HG03039 (cell line): ENCODE data around the gene CIART.
A peak's percentile ranks its signal among the peaks of the same experiment; 100 is the strongest.

Experiments
- ATAC-seq: cut with Tn5 transposase; IDR thresholded peaks from one replicate; pipeline ENCODE4 v1.9.1; 2021; ENCODE audit warnings: mild to moderate bottlenecking, moderate library complexity; ENCODE audit not compliant: unreplicated experiment

Gene CIART

DNA sequence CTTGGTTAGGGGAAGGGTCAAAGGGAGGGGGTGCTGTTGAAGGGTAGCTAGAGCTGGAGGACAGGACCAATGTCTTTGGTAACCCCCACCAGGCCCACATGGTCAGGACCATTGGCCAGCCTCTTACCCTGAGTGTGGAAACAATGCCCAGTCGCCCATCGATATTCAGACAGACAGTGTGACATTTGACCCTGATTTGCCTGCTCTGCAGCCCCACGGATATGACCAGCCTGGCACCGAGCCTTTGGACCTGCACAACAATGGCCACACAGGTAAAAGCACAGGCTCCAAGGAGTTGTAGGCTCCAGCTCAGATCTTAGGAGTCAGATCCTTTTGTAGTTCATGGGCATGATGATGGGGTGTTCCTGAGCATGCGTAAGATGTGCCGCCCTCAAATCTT lies 21.0 kb upstream of the CIART start:
- no peak for ATAC-seq

DNA sequence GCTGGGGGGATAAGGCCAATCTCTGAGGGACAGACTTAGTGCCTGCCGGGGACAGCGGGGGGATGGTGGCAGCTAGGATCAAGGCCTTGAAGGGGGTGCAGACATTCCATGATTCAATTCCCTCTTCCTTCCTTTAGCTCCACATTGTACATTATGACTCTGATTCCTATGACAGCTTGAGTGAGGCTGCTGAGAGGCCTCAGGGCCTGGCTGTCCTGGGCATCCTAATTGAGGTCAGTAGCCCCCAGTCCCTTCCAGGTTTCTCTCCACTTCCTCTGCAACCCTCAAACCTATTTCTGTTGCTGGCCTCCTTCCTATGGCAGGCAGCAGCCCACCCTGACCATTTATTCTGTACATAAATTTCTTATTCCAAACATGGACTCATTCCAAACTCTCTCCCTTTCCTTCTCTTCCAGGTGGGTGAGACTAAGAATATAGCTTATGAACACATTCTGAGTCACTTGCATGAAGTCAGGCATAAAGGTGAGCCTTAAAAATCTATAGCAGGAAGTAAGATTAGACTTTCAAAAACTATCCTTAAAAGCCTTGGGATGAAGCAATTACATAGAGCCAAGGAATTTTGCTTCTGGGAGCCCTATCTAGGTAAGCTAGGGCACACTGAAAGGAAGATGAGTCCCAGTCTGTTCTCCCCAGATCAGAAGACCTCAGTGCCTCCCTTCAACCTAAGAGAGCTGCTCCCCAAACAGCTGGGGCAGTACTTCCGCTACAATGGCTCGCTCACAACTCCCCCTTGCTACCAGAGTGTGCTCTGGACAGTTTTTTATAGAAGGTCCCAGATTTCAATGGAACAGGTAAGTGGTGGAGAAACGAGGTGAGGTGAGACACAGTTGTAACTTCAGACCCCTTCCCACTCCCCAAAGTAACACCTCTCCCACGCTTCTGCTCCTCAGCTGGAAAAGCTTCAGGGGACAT lies 19.7 kb upstream of the CIART start:
- no peak for ATAC-seq

DNA sequence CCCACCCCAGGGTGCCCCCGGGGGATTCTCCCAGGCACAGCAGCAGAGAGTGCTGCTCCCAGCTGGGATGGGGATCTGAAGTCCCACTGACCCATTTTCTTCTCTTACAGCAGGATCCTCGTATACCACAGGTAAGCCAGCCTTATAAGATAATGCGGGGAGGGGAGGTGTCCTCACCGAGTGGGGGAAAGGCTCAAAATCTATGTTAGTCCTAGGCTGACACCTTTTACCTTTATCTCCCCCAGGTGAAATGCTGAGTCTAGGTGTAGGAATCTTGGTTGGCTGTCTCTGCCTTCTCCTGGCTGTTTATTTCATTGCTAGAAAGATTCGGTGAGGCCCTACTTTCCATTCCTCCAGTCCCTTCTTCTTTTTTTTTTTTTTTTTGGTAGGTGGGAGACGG lies 18.8 kb upstream of the CIART start:
- no peak for ATAC-seq

DNA sequence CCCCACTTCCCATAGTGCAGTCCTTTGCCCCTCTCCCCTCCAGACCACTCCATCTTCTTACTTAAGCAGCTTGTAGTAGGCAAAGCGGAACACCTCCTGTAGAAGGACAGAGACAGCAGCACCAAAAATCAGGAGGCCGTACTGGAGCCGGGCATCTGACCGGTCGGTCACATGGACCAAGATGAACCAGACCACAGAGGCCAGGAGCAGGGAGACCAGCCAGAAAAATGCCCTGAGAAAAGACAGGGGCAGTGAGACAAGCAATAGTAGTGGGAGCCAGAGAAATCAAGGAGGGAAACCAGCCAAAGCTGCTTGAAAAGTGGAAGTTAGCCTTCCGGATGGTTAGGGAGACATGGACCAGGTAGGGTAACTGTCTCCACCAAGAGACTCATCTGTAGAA lies 14.5 kb upstream of the CIART start:
- no peak for ATAC-seq

DNA sequence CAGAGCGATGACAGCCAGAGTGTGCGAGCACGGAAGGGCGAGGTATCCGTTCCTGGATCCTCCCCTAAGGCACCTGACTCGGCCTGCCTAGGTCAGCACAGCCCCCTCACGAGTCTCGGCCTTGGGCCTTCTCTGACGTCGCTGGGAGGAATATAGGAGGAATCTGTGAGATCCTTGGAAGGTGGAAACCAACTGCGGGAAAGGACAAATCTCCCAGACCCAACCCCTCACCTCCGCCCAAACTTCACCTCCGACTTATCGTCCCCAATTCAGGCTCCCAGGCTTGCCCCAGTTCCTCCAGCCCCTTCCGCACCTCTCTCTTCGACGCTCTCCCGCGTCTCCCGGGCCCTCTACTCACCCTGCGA lies 14.0 kb upstream of the CIART start:
- peak; percentile 7 for ATAC-seq

DNA sequence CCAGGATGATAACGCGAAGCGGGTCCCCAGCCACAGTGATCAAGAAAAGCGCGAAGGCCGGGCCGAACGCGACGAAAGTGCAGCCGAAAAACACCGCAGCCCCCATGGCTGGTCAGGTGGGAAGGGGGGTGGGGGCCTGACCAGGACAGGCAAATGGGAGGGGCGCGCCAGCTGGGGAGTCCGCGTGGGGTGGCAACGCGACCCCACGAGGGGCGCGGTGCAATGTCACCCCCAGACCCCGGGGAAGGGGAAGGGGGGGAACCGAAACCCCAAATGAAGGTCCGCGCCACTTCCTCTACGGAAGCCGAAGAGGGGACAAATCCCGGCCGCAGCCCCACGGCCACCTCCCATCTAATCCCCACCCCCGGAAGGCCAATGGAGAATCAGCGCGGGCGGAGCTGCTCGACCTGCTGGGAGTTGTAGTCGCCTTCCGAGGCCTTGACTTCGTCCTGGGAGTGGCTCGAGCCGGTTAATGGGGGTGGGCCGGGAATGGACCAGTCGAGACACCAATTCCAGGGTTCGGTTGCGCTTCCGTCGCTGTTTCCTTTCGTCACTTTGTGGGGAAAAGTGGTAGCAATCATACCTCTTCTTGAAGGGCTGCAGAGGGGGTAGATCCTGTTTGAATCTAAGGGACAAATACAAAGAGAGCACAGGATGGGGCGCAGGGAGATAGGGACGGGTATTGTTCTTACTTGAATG lies 13.5 kb upstream of the CIART start, which contains the start of gene APH1A:
TSS of gene APH1A (minus strand) at position 312 of the 699 bp plus-strand sequence. CDS start at position 106, 206 bp downstream.
- peak; percentile 73 for ATAC-seq

DNA sequence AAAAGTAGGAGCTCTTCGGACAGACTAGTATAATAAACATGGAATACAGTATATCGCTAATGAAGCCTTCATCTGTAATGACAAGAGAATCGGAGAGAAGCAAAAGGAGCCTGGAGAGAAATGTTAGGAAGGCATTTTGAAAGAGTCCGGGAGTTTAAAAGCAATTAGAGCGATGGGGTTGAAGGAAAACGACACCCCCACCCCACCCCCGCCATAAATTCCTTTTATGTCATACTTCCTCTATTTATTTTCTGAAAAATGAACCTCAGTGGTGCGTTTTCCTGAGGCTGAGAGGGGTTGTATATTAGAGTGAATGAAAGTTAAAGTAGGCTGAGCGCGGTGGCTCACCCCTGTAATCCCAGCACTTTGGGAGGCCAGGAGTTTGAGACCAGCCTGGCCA lies 12.9 kb upstream of the CIART start:
- no peak for ATAC-seq

DNA sequence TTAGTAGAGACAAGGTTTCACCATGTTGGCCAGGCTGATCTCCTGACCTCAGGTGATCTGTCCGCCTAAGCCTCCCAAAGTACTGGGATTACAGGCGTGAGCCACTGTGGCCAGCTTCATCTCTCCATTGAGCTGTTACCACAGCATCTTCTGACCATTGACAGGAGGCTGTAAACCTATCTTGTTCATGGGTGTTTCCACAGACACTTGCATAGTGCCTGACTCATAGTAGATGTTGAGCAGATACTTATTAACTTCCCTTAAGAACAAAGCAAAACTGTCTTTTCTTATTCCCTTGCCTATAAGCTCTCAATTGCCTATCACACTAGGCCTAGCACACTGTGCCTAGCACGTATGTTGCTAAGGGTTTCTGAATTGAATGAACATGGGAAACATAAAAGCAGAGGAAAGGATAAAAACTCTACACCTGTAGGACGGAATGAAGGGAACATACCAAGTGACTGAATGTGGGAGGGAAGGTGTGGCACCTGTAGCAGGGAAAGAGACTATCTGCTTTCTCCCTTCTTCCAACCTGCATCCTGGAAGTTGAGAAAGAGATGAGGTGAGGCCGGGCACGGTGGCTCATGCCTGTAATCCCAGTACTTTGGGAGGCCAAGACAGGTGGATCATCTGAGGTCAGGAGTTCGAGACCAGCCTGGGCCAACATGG lies 10.9 kb upstream of the CIART start:
- no peak for ATAC-seq

DNA sequence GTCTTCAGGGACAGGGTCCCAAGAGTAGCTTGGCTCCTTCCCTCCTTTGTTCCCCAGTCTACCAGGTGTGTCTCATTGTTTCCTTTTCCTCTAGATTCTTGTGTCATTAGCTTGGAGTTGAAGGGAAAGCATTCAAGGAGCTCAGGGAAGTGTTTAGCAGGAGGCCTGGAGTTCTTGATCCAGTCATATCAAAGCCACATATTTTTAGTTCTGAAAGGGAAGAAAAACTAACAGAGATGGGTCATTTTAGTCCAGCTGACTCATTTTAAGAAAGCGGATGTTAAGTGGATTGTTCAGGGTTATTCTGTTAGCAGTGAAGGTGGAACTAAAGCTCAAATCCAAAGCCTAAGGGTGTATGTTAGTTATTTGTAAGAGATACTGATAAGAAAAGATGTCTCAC lies 9.0 kb upstream of the CIART start:
- ATAC-seq: no peak

DNA sequence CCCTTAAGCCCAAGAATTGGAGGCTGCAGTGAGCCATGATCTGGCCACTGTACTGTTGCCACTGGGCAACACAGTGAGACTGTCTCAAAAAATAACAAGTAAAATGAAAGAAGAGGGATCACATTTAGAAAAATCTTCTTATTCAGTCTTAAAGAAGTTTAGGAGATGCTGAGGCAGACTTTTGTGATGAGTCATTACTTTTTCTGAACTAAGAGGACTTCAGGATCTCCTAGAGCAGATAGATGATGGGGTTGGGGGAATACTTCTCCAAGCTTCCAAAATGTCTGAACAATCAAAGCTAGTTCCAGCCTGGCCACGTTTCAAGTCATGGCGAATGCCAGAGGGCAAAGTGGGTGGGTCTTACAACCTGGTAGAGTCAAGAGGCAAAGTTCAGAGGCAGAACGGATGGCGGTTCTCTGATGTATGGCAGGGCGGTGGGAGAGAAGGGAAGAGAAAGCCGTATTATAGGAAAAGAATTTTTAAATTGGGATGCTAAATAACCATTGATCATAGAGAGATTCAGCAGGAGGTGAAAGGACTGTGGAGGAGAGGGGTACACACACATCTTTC lies 2.1 kb upstream of the CIART start:
- no peak for ATAC-seq

DNA sequence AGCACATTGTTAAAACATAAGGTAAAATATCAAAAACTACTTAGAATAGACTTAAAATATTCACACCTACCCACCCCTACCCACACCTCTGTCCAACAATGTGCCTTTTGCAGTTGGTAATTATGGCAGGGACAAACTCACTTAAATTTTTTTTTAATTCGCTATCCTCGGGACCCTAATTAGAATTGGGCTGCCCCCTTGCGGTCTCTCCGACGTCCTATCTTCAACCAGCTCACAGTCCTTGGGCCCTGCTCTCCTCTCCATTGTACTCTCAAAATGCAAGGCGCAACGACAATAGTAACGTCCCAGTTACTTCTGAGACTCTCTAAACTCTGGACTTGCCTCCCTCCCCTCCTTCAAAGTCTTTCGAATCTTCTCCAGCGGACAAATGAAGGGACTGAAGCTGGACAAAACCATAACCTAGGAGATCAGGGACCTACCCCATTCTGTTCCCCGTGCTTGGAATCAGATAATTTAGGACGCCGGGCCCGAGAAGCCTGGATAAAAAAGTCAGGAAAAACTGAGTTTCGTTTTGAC lies 1.1 kb upstream of the CIART start:
- no peak for ATAC-seq

DNA sequence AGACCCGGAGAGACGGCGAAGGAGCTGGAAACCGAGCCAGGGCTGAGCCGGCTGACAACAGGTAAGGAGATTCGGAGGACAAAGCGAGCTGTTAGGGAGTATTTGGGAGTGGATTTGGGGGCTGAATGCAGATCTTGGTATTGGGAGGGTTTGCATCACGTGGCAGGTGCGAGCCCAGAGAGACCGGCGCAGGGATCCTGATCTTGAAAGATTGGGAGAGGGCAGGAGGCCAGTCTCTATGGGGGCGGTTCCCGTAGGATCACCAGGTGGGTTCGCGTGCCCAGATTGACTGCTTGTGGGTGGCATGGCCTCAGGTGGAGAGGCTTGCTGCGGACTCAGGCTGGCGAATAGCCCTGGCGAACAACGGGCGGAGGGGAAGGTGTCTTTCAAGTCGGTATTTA lies 204 bp downstream of the CIART start:
- ATAC-seq: no peak

DNA sequence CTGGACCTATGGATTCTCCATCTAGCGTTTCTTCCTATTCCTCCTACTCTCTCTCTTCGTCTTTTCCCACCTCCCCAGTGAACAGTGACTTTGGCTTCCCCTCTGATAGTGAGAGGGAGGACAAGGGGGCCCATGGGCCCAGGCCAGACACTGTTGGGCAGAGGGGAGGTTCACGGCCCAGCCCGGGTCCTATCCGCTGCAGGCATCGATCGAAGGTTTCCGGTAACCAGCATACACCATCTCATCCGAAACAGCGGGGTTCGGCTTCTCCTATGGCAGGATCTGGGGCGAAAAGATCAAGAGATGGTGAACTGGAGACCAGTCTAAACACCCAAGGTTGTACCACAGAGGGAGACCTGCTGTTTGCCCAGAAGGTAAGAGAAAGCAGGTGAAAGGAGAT lies 906 bp downstream of the CIART start:
- no peak for ATAC-seq

DNA sequence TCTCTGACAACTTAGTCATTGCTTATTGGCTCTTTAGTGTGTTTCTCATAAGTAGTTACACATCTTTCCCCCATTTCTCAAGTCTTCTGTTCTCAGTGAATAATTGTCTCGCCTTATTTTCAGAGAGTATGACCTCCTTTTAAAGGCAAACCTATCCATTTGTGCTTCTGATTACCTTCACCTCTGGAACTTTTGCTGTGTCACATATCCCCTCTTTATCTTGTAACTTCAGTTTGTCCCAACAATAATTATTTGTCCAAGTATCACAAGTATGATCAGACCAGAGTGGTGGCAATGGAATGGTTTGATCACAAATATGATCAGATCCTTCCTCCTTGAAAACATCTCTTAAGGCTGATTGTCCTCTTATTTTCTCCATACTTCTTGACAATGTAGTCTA lies 6.0 kb downstream of the CIART start:
- ATAC-seq: no peak

DNA sequence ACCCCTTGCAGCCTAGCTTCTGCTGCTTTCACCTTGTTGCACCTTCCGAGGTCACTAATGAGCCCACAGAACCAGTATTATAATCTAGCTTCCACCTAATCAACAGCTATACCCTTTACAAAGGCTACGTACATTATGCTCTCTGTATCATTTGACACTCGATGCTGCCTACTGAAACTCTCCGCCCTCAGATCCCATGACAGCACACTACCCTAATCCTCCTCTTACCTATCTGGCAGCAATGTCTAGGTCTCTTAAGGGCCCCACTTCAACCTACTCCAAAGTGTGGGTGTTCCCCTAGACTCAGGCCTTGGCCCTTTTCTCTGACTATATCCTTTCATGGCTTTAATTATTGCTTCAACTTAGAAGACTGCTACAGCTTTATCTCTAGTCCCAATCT lies 6.5 kb downstream of the CIART start:
- no peak for ATAC-seq

DNA sequence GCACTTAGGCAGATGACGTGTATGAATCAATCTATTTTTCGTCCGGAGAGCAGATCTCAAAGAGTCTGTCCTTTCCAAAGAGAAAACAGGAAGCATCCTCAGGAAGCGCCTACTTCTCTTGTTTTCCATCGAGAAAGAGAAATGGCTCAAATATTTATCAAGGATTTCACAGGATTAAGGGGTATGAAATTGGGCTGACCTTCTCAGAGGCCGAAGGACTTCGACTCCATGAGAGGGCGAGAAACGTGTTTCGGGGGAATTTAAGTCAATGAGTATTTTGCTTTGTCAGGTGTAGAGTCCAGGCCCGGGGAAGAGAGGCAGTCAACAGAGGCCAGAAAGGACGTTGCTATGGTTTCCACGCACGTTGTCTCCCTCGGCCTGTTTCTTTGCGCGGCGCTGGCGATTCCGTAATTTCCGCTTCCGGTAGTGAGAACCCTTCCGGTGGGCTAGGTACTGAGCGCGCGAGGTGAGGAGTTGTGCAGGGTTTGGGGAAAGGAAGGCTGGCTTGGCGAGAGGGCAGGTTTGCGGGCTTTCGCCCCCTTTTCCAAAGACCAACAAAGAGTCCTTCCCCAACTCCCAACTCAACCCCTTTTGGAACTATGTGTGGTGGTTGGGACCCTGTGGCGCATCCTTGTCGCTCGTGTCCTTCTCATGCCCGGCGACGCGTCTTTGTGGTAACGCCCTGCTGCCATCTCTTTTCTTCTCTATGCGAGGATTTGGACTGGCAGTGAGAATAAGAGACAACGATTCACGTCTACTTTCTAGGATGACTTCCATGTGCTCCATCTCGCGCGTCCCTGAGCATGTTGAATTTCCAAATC lies 11.3 kb downstream of the CIART start, which contains the start of gene MRPS21:
TSS of gene MRPS21 (plus strand) at position 429 of the 821 bp plus-strand sequence. CDS start 506 bp downstream, outside the sequence.
- peak; percentile 83 for ATAC-seq

DNA sequence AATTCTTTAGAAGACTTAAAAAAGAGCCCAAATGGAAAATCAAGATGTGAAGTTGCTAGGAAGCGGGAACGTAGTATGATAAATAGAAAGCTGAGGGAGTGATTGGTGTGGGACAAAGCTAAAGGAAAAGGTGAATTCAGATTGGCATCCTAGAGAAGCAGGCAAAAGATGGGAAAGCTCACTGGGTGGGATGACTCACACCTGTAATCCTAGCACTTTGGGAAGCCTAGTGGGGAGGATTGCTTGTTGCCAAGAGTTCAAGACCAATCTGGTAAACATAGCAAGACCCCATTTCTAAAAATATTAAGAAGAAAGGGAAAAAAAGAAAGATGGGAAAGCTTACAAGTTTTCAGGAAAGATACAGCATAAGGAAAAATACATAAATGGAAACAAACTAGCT lies 13.1 kb downstream of the CIART start:
- no peak for ATAC-seq

DNA sequence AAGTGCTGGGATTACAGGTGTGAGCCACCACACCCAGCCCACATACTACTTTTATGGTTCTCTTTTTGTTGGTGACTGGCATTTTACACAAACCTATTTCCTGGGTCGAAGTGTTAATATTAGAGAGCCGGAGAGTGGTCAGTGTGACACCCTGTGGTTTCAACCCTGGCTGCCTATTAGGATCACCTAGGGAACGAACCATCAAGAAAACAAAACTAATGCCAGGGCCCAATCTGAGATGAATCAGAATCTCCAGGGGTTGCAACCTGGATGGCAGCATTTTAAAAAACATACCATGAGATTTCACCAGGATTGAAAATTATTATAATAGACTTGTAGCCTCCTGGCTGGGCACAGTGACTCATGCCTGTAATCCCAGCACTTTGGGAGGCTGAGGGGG lies 17.4 kb downstream of the CIART start:
- no peak for ATAC-seq

DNA sequence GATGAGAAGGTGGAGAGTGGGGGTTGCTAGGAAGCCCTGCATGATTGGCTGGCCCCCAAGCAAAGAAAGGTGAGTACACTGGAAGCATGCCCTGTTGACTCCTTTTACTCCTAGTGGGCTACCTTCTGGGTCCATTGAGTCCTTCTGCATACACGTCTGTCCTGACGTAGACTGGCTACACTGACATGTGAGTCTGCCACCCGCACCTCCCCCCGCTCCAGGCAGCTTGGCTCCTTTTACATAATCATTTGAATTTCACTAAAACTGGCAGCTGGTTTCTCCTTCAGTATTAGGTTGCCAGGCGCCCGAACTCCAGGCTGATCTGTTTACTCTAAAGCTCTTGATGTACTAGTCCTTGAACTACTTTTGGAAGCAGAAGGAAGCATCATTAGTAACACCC lies 20.0 kb downstream of the CIART start:
- no peak for ATAC-seq

DNA sequence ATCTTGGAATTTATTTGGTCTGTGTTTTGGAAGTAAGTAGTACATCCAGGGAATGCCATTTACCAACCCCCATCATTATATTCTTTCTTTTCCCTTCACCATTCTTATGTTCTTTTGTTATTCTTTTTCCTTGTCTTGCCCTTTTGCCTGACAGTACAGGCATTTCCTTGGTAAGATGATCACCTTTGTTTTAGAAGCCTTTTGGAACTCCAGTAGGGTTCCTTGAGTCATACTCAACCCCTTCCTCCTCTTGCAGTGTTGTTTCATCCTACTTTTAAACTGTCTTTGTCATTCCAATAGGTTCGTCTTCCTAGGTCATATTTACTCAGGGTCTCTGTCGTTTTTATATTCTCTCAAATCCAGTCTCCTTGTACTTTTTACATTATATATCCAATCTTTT lies 20.5 kb downstream of the CIART start:
- ATAC-seq: no peak
